GM23338 (cell line): ENCODE data around the gene PLEKHB1. TPM values are rescaled to one million over a fixed set of nuclear protein-coding genes. Genes with fewer than 3 reads are reported as not detected.
"Not testable (repeated sequence)": the region's sequence is repeated elsewhere in the genome, so short reads cannot be mapped to it uniquely, and the experiment has no call there.

ENCODE experiments used
- ATAC-seq: fragments of 200-7000 bp; cut with Tn5 transposase; 3 replicates; pipeline ENCODE4 v1.9.1; 2020
- DNase-seq: peaks from one replicate; pipeline ENCODE4 v3.0.0-alpha.2; 2015; ENCODE audit warnings: low spot score
- H2AFZ ChIP-seq: fragments of 200-600 bp; sonication (generic); 2 replicates; pipeline ENCODE4 v1.8.0; 2016; ENCODE audit warnings: antibody characterized with exemption, mild to moderate bottlenecking, moderate library complexity
- H3F3A ChIP-seq: fragments of 200-600 bp; sonication (generic); replicated peaks from 2 replicates; pipeline ENCODE4 v1.8.0; 2017; ENCODE audit warnings: antibody characterized with exemption, mixed run types, low read depth
- H3K27ac ChIP-seq: fragments of 200-600 bp; sonication (generic); 2 replicates; pipeline ENCODE4 v1.6.1; 2016; ENCODE audit warnings: low read depth
- H3K27me3 ChIP-seq: fragments of 200-600 bp; sonication (generic); 2 replicates; pipeline ENCODE4 v1.8.0; 2016; ENCODE audit warnings: mild to moderate bottlenecking, mixed run types, moderate library complexity; ENCODE audit not compliant: insufficient read depth
- H3K36me3 ChIP-seq: fragments of 200-600 bp; sonication (generic); 2 replicates; pipeline ENCODE4 v1.8.0; 2016; ENCODE audit warnings: mild to moderate bottlenecking; ENCODE audit not compliant: insufficient read depth
- H3K4me1 ChIP-seq: fragments of 200-600 bp; sonication (generic); 2 replicates; pipeline ENCODE4 v1.8.0; 2016; ENCODE audit warnings: mild to moderate bottlenecking, moderate library complexity; ENCODE audit not compliant: insufficient read depth
- H3K4me2 ChIP-seq: fragments of 200-600 bp; sonication (generic); 2 replicates; pipeline ENCODE4 v1.7.1; 2017; ENCODE audit warnings: mixed run types
- H3K4me3 ChIP-seq: fragments of 200-600 bp; sonication (generic); 2 replicates; pipeline ENCODE4 v1.6.1; 2016; ENCODE audit warnings: mixed run types
- H3K79me2 ChIP-seq: fragments of 200-600 bp; sonication (generic); replicated peaks from 2 replicates; pipeline ENCODE4 v1.8.0; 2017; ENCODE audit warnings: mild to moderate bottlenecking; ENCODE audit not compliant: insufficient read depth
- H3K9me2 ChIP-seq: fragments of 200-600 bp; sonication (generic); 2 replicates; pipeline ENCODE4 v1.8.0; 2017; ENCODE audit not compliant: insufficient read depth
- H4K20me1 ChIP-seq: fragments of 200-600 bp; sonication (generic); replicated peaks from 2 replicates; pipeline ENCODE4 v1.8.0; 2017; ENCODE audit warnings: mild to moderate bottlenecking; ENCODE audit not compliant: insufficient read depth
- H3K27ac Mint-ChIP-seq: 2 replicates; pipeline ENCODE4 v1.8.0; 2020; ENCODE audit warnings: inconsistent platforms, mild to moderate bottlenecking, moderate library complexity, mixed read lengths
- H3K27me3 Mint-ChIP-seq: 3 replicates; pipeline ENCODE4 v1.8.0; 2022; ENCODE audit warnings: low read depth, mild to moderate bottlenecking, moderate library complexity, mixed read lengths, inconsistent platforms; ENCODE audit not compliant: insufficient read depth, poor library complexity
- H3K36me3 Mint-ChIP-seq: 3 replicates; pipeline ENCODE4 v1.8.0; 2021; ENCODE audit warnings: low read depth, mild to moderate bottlenecking, inconsistent platforms, moderate library complexity, mixed read lengths
- H3K4me1 Mint-ChIP-seq: 3 replicates; pipeline ENCODE4 v1.8.0; 2020; ENCODE audit warnings: mild to moderate bottlenecking, inconsistent platforms, mixed read lengths
- H3K4me3 Mint-ChIP-seq: 3 replicates; pipeline ENCODE4 v1.8.0; 2021; ENCODE audit warnings: moderate library complexity, mild to moderate bottlenecking, inconsistent platforms, mixed read lengths
- H3K9me3 Mint-ChIP-seq: 3 replicates; pipeline ENCODE4 v1.8.0; 2020; ENCODE audit warnings: moderate library complexity, mild to moderate bottlenecking, inconsistent platforms, mixed read lengths
- CTCF ChIP-seq, 2 experiments: fragments of 200-600 bp in 1 of 2; sonication (generic) in 1 of 2; conservative IDR thresholded peaks; 2 replicates each; pipeline versions ENCODE4 v1.5.1 to v1.6.1; 2016 to 2017; ENCODE audit warnings: antibody characterized with exemption in 2 of 2, low read depth in 2 of 2, mild to moderate bottlenecking in 2 of 2, moderate library complexity in 1 of 2
- ETS1 ChIP-seq: IDR thresholded peaks from 2 replicates; pipeline ENCODE4 v1.6.1; 2016; ENCODE audit warnings: antibody characterized with exemption
- EZH2 ChIP-seq: fragments of 200-600 bp; sonication (generic); IDR thresholded peaks from one replicate; pipeline ENCODE4 v1.8.0; 2017; ENCODE audit warnings: antibody characterized with exemption, mild to moderate bottlenecking, low read depth; ENCODE audit not compliant: unreplicated experiment
- POLR2AphosphoS5 ChIP-seq: IDR thresholded peaks from 2 replicates; pipeline ENCODE4 v1.6.1; 2016; ENCODE audit warnings: antibody characterized with exemption, low read depth
- REST ChIP-seq: IDR thresholded peaks from one replicate; pipeline ENCODE4 v1.6.1; 2018; ENCODE audit warnings: antibody characterized with exemption; ENCODE audit not compliant: unreplicated experiment
- ZNF331 ChIP-seq: fragments of 250-450 bp; sonication (Bioruptor Pico); IDR thresholded peaks from 2 replicates; pipeline ENCODE4 v1.5.0; 2020; ENCODE audit warnings: low read depth, mild to moderate bottlenecking, moderate library complexity
- ZNF462 ChIP-seq: fragments of 250-450 bp; sonication (Bioruptor Pico); IDR thresholded peaks from 2 replicates; pipeline ENCODE4 v1.5.0; 2020; ENCODE audit warnings: mild to moderate bottlenecking, moderate library complexity
- polyA plus RNA-seq: library from polyadenylated mRNA; unstranded; fragments of >200 nt; fragmentation: Nextera tagmentation; extraction: Ambion mirVana; gene quantifications from 2 replicates; pipeline ENCODE4 v1.2.1, GENCODE V29; 2016
- total RNA-seq: library from RNA; depleted of rRNA; stranded (reverse); fragments of >200 nt; shearing (Covaris generic); gene quantifications from 2 replicates; pipeline ENCODE4 v1.2.3, GENCODE V29; 2014

The PLEKHB1 gene
- total and polyA plus RNA-seq, 2 experiments from 2014 or later, result 20.1 to 20.8 TPM

GRCh38 chr11:73676552-73676951 is 30.2 kb downstream of the PLEKHB1 start:
- H3K4me3 Mint-ChIP-seq, H3K4me2 ChIP-seq, H2AFZ ChIP-seq, H3K27ac Mint-ChIP-seq, H4K20me1 ChIP-seq, H3K4me1 ChIP-seq, H3K36me3 ChIP-seq, H3K4me3 ChIP-seq, H3K4me1 Mint-ChIP-seq, H3K79me2 ChIP-seq, H3F3A ChIP-seq, H3K36me3 Mint-ChIP-seq, H3K9me2 ChIP-seq, H3K27me3 Mint-ChIP-seq, H3K27me3 ChIP-seq, H3K9me3 Mint-ChIP-seq, H3K27ac ChIP-seq: not testable (repeated sequence)
- peak in 1 of 2 experiments; percentile 42; a peak in 2 of 4 replicates for TF ChIP-seq CTCF (conservative IDR thresholded peaks at IDR 0.05; ENCODE audit: low read depth in 2 of 2)
- ATAC-seq, result peak; percentile 57; the same call in 2 of the 3 replicates
- peak; percentile 36 for DNase-seq

GRCh38 chr11:73680687-73681086 is 34.3 kb downstream of the PLEKHB1 start:
- Mint-ChIP-seq H3K9me3 (no peaks in the 10 kb centered on the region), H3K4me1 (no peaks in the 10 kb centered on the region; the same call in 2 of the 3 replicates), H3K27me3 (peaks cover 2% of the 10 kb centered on the region), H3K27ac (no peak overlapping the region), H3K36me3 (peaks cover 15% of the 10 kb centered on the region; the same call in 2 of the 3 replicates), H3K4me3 (no peak overlapping the region)
- Histone ChIP-seq H3K9me2 (no peaks in the 10 kb centered on the region), H3K27ac (no peak overlapping the region), H3K79me2 (no peaks in the 10 kb centered on the region), H3K4me3 (no peak overlapping the region), H3K36me3 (0 out of 2 replicates have a peak, but pooled peaks cover 5% of the 10 kb centered on the region), H3K4me1 (no peaks in the 10 kb centered on the region), H4K20me1 (no peaks in the 10 kb centered on the region), H3K4me2 (no peak overlapping the region), H3K27me3 (no peaks in the 10 kb centered on the region), H3F3A (no peaks in the 10 kb centered on the region), H2AFZ (no peak overlapping the region)
- ATAC-seq, result no peak
- TF ChIP-seq POLR2AphosphoS5 (no peak), REST (no peak), ZNF331 (no peak), ZNF462 (no peak), EZH2 (no peak), ETS1 (no peak)
- DNase-seq, result no peak
